Keratinocyte (primary cell): ENCODE results near the gene ERBB2. TPM values are rescaled to one million over a fixed set of nuclear protein-coding genes. Genes with fewer than 3 reads are reported as not detected.

Experiments used
- DNase-seq: peaks from one replicate; pipeline ENCODE4 v3.0.0-alpha.2; 2011; ENCODE audit warnings: low read depth, missing footprints, low spot score
- FAIRE-seq: peaks from 2 replicates; lab custom pipeline; 2011; peaks lifted over from hg19 to GRCh38; lab: Jason Lieb, UNC
- H2AFZ ChIP-seq: 2 replicates; pipeline ENCODE4 v1.6.0; 2012; ENCODE audit warnings: low read length, control low read depth, inconsistent platforms; ENCODE audit not compliant: control insufficient read depth
- H3K27ac ChIP-seq: 2 replicates; pipeline ENCODE4 v1.5.1; 2011; ENCODE audit warnings: low read length; ENCODE audit not compliant: control insufficient read depth, insufficient read depth
- H3K27me3 ChIP-seq: 3 replicates; pipeline ENCODE4 v1.6.0; 2011; ENCODE audit warnings: low read length; ENCODE audit not compliant: control insufficient read depth, insufficient read depth; ENCODE audit errors: extremely low read depth
- H3K36me3 ChIP-seq, 2 experiments: 2 replicates in 1 of 2; 3 replicates in 1 of 2; pipeline ENCODE4 v1.5.1; 2011; ENCODE audit warnings: low read length in 2 of 2, mild to moderate bottlenecking in 1 of 2; ENCODE audit not compliant: control insufficient read depth in 2 of 2, insufficient read depth in 2 of 2; ENCODE audit errors: extremely low read depth in 1 of 2
- H3K4me1 ChIP-seq: 3 replicates; pipeline ENCODE4 v1.5.1; 2011; ENCODE audit warnings: low read length; ENCODE audit not compliant: control insufficient read depth, insufficient read depth; ENCODE audit errors: extremely low read depth
- H3K4me2 ChIP-seq: 3 replicates; pipeline ENCODE4 v1.6.0; 2011; ENCODE audit warnings: low read depth, low read length; ENCODE audit not compliant: control insufficient read depth, insufficient read depth; ENCODE audit errors: extremely low read depth
- H3K4me3 ChIP-seq, 3 experiments: fragments of 200-600 bp in 1 of 3; sonication (generic) in 1 of 3; 2 replicates in 2 of 3; 3 replicates in 1 of 3; pipeline ENCODE4 v1.5.1; 2011 to 2016; ENCODE audit warnings: low read length in 3 of 3, mild to moderate bottlenecking in 3 of 3, control low read depth in 2 of 3, inconsistent platforms in 1 of 3, low read depth in 1 of 3, mixed read lengths in 1 of 3, mixed run types in 1 of 3, moderate library complexity in 1 of 3; ENCODE audit not compliant: control insufficient read depth in 2 of 3, insufficient read depth in 2 of 3; ENCODE audit errors: extremely low read depth in 1 of 3
- H3K79me2 ChIP-seq: 2 replicates; pipeline ENCODE4 v1.6.0; 2012; ENCODE audit warnings: low read length; ENCODE audit not compliant: control insufficient read depth, insufficient read depth
- H3K9ac ChIP-seq: 3 replicates; pipeline ENCODE4 v1.6.0; 2011; ENCODE audit warnings: low read length; ENCODE audit not compliant: control insufficient read depth, insufficient read depth; ENCODE audit errors: extremely low read depth
- H3K9me1 ChIP-seq: 3 replicates; pipeline ENCODE4 v1.6.0; 2011; ENCODE audit warnings: low read length; ENCODE audit not compliant: control insufficient read depth, insufficient read depth; ENCODE audit errors: extremely low read depth
- H3K9me3 ChIP-seq: 2 replicates; pipeline ENCODE4 v1.5.1; 2012; ENCODE audit warnings: low read depth, low read length; ENCODE audit not compliant: control insufficient read depth
- H4K20me1 ChIP-seq: 3 replicates; pipeline ENCODE4 v1.6.0; 2011; ENCODE audit warnings: low read length; ENCODE audit not compliant: control insufficient read depth, insufficient read depth; ENCODE audit errors: extremely low read depth
- EZH2 ChIP-seq: IDR thresholded peaks from one replicate; pipeline ENCODE4 v1.6.1; 2012; ENCODE audit warnings: inconsistent platforms, mild to moderate bottlenecking, low read length, moderate library complexity
- dilution Hi-C: fragments of 300-500 bp; cut with MboI; formaldehyde crosslinking; loops from one replicate; pipeline ENCODE4 v1.7.0; 2020; ENCODE audit warnings: low sequenced_read_pairs; ENCODE audit not compliant: extremely low pct_ligation_motif_present
- polyA plus RNA-seq, 5 experiments: library from polyadenylated mRNA; depleted of rRNA in 3 of 5; stranded (reverse) in 3 of 5; stranded (forward) in 1 of 5; unstranded in 1 of 5; fragments of >200 nt; gene quantifications; 1 replicate in 1 of 5; 2 replicates in 3 of 5; 3 replicates in 1 of 5; pipeline versions ENCODE4 v1.2.1 to v1.2.3, GENCODE V29; 2011 to 2012; ENCODE audit warnings: missing spikeins in 2 of 5, low read depth in 1 of 5, low replicate concordance in 1 of 5
- TF ChIP-seq, protein P1 (sequence below), 3 experiments: IDR thresholded peaks in 1 of 3; conservative IDR thresholded peaks in 1 of 3; optimal IDR thresholded peaks in 1 of 3; 2 replicates in 2 of 3; 3 replicates in 1 of 3; pipeline versions ENCODE3 to v1.5.1; 2011; ENCODE audit warnings: low read length in 3 of 3, mild to moderate bottlenecking in 3 of 3, moderate library complexity in 2 of 3, control low read depth in 1 of 3, inconsistent platforms in 1 of 3; ENCODE audit not compliant: insufficient read depth in 2 of 3; ENCODE audit errors: extremely low read depth in 1 of 3

Gene ERBB2
- polyA plus RNA-seq, 1 donor (not counting 4 experiments of a cell fraction or from before 2014, with no cell fraction given): 21.4 TPM

DNA sequence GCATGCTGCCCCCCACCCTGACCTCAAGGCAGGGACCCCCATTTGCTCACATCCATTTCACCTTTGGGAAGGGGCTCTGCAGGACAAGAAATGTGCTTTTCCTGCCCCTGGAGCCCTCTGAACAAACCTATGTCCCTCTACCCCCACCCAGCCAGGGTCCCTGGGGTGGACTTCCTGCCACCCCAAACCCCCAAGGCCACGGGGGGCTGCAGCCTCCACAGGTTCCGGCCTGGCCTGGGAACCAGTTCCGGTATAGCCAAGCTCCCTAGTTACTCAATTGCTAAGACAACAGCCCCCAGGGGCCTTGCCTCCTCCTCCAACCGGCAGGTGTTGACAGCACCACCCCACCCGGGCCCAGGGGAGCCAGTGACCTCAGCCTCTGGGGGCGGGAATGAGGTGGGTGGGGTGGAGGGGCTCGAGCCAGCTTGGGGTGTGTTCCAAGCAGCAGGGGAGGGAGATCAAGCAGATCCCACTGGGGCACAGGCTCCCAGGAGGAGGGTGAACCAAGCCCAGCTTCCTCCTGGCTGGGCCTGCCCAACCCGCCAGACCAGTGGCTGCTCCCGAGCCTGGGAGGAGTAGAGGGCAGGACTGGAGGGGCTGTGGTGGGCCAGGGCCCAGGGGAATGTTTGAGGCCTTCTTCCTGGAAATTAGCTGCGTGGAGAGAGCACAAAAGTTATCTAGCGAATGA is 25.0 kb upstream of the ERBB2 start:
- Histone ChIP-seq H3K27ac (no peak overlapping the region), H3K9ac (no peak overlapping the region), H3K4me1 (no peaks in the 10 kb centered on the region), H3K9me3 (no peaks in the 10 kb centered on the region), H3K27me3 (peaks cover 11% of the 10 kb centered on the region), H3K79me2 (no peaks in the 10 kb centered on the region), H3K9me1 (no peaks in the 10 kb centered on the region), H3K4me3 (no peak overlapping the region), H2AFZ (no peak overlapping the region), H3K4me2 (no peak overlapping the region), H3K36me3 (no peaks in the 10 kb centered on the region), H4K20me1 (no peaks in the 10 kb centered on the region)
- FAIRE-seq: no peak
- dilution Hi-C loops: no loop called here
- TF ChIP-seq EZH2: no peak
- DNase-seq: no peak

DNA sequence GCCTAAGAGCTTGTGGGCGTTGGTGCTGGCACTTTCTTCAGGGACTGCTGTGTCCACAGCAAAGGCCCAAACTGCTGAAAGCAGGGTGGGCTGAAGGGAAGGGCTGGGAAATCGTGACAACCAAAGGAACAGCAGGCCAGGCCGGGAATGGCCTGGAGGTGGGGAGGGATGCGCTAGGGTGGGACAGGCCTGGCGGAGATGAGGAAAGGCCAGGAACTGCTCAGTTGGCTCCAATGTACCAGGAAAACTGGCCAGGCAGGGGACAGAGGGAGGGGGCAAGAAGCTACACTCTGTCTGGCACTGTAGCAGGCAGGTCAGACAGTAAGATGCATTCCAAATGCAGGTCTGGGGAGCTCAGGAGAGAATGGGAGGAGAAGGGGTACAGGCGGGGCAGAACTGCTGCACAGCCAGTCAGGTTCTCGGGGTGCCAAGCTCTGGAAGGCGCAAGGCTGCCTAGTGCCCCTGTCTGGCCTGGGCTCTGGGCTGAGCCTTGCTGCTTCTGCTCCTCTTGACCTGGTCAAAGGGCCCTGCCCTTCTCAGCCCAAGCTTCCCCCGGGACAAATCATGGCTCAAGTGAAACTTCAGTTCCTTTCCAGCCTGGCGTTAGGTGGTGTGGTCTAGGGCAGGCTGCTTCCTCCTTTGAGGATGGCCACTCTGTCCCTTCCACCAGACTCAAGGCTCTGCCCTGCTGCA is 24.3 kb upstream of the ERBB2 start:
- no peak for FAIRE-seq
- H3K4me3 ChIP-seq: no peak overlapping the region
- H3K36me3 ChIP-seq: no peaks in the 10 kb centered on the region
- no peak for DNase-seq
- no peak overlapping the region for H3K4me2 ChIP-seq
- no peak overlapping the region for H2AFZ ChIP-seq
- dilution Hi-C loops: no loop called here
- H3K27me3 ChIP-seq: peaks cover 11% of the 10 kb centered on the region
- H3K9ac ChIP-seq: no peak overlapping the region
- no peaks in the 10 kb centered on the region for H3K9me3 ChIP-seq
- H3K4me1 ChIP-seq: no peaks in the 10 kb centered on the region
- H3K79me2 ChIP-seq: no peaks in the 10 kb centered on the region
- H4K20me1 ChIP-seq: no peaks in the 10 kb centered on the region
- no peak overlapping the region for H3K27ac ChIP-seq
- TF ChIP-seq EZH2: no peak
- TF ChIP-seq, protein P1, sequence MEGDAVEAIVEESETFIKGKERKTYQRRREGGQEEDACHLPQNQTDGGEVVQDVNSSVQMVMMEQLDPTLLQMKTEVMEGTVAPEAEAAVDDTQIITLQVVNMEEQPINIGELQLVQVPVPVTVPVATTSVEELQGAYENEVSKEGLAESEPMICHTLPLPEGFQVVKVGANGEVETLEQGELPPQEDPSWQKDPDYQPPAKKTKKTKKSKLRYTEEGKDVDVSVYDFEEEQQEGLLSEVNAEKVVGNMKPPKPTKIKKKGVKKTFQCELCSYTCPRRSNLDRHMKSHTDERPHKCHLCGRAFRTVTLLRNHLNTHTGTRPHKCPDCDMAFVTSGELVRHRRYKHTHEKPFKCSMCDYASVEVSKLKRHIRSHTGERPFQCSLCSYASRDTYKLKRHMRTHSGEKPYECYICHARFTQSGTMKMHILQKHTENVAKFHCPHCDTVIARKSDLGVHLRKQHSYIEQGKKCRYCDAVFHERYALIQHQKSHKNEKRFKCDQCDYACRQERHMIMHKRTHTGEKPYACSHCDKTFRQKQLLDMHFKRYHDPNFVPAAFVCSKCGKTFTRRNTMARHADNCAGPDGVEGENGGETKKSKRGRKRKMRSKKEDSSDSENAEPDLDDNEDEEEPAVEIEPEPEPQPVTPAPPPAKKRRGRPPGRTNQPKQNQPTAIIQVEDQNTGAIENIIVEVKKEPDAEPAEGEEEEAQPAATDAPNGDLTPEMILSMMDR (optimal IDR thresholded peaks at IDR 0.05 in 1 of 3, IDR thresholded peaks at IDR 0.05 in 1 of 3, conservative IDR thresholded peaks at IDR 0.05 in 1 of 3; ENCODE audit: extremely low read depth in 1 of 3, insufficient read depth in 2 of 3, low read length in 3 of 3): no peak
- no peaks in the 10 kb centered on the region for H3K9me1 ChIP-seq
